Endothelial cell of umbilical vein (primary cell): ENCODE data around the gene ALDH1L2. TPM values are rescaled to one million over a fixed set of nuclear protein-coding genes. Genes with fewer than 3 reads are reported as not detected.

Experiments
- BruUV-seq: library from RNA; stranded (reverse); fragments of 400-500 nt; replicated peaks from 2 replicates; lab custom pipeline; 2021; lab: Mats Ljungman, UMichigan
- CTCF ChIA-PET: fragments of 300-600, 350-600 bp; sonication (Branson Sonifier 250); formaldehyde crosslinking; loops from one replicate; lab custom pipeline; 2021; ENCODE audit warnings: antibody characterized with exemption, inconsistent platforms; lab: Charles Lee
- POLR2A ChIA-PET: fragments of 300-600, 350-600 bp; sonication (Branson Sonifier 250); formaldehyde crosslinking; loops from one replicate; lab custom pipeline; 2021; ENCODE audit warnings: antibody characterized with exemption, inconsistent platforms; lab: Charles Lee
- DNase-seq: peaks from one replicate; pipeline ENCODE4 v3.0.0-alpha.2; 2011; ENCODE audit warnings: low read depth, low spot score
- FAIRE-seq: peaks from 2 replicates; lab custom pipeline; 2011; peaks lifted over from hg19 to GRCh38; lab: Jason Lieb, UNC
- H2AFZ ChIP-seq: 2 replicates; pipeline ENCODE4 v1.6.0; 2012; ENCODE audit warnings: low read depth, low read length, control low read depth, inconsistent platforms
- H3K27ac ChIP-seq: 2 replicates; pipeline ENCODE4 v1.5.1; 2011; ENCODE audit warnings: low read depth, mild to moderate bottlenecking, control low read depth, low read length, moderate library complexity; ENCODE audit not compliant: insufficient read depth
- H3K27me3 ChIP-seq, 2 experiments: 2 replicates each; pipeline versions ENCODE4 v1.6.0 to v1.6.1; 2011; ENCODE audit warnings: low read length in 2 of 2, mixed read lengths in 1 of 2; ENCODE audit not compliant: control insufficient read depth in 2 of 2, insufficient read depth in 2 of 2
- H3K36me3 ChIP-seq, 2 experiments: 2 replicates in 1 of 2; 3 replicates in 1 of 2; pipeline ENCODE4 v1.5.1; 2011; ENCODE audit warnings: low read length in 2 of 2, mild to moderate bottlenecking in 1 of 2, moderate library complexity in 1 of 2; ENCODE audit not compliant: control insufficient read depth in 2 of 2, insufficient read depth in 2 of 2; ENCODE audit errors: extremely low read depth in 1 of 2
- H3K4me1 ChIP-seq: 3 replicates; pipeline ENCODE4 v1.5.1; 2011; ENCODE audit warnings: mild to moderate bottlenecking, low read length; ENCODE audit not compliant: control insufficient read depth, insufficient read depth; ENCODE audit errors: extremely low read depth
- H3K4me2 ChIP-seq: 2 replicates; pipeline ENCODE4 v1.6.1; 2011; ENCODE audit warnings: low read length, control low read depth, mixed read lengths; ENCODE audit not compliant: insufficient read depth
- H3K4me3 ChIP-seq, 3 experiments: fragments of 200-600 bp in 1 of 3; sonication (generic), shearing (Covaris generic) in 1 of 3; replicated peaks in 1 of 3; 2 replicates each; pipeline ENCODE4 v1.5.1; 2011 to 2016; ENCODE audit warnings: control low read depth in 3 of 3, low read length in 3 of 3, mild to moderate bottlenecking in 2 of 3, inconsistent platforms in 1 of 3, low read depth in 1 of 3, moderate library complexity in 1 of 3; ENCODE audit not compliant: insufficient read depth in 1 of 3
- H3K79me2 ChIP-seq: 2 replicates; pipeline ENCODE4 v1.6.0; 2012; ENCODE audit warnings: low read length, inconsistent platforms; ENCODE audit not compliant: control insufficient read depth, insufficient read depth
- H3K9ac ChIP-seq: replicated peaks from 2 replicates; pipeline ENCODE3; 2011; ENCODE audit warnings: low read length, control low read depth; ENCODE audit not compliant: insufficient read depth; ENCODE audit errors: extremely low read depth
- H3K9me1 ChIP-seq: replicated peaks from 3 replicates; pipeline ENCODE4 v1.6.0; 2011; ENCODE audit warnings: mild to moderate bottlenecking, low read length; ENCODE audit not compliant: control insufficient read depth, insufficient read depth; ENCODE audit errors: extremely low read depth
- H3K9me3 ChIP-seq: replicated peaks from 2 replicates; pipeline ENCODE4 v1.5.1; 2012; ENCODE audit warnings: low read length, inconsistent platforms; ENCODE audit not compliant: control insufficient read depth, insufficient read depth
- H4K20me1 ChIP-seq: replicated peaks from 2 replicates; pipeline ENCODE3; 2011; ENCODE audit warnings: mild to moderate bottlenecking, low read length; ENCODE audit not compliant: control insufficient read depth, insufficient read depth; ENCODE audit errors: extremely low read depth
- EZH2 ChIP-seq: IDR thresholded peaks from 2 replicates; pipeline ENCODE4 v1.6.1; 2012; ENCODE audit warnings: borderline replicate concordance, low read depth, mild to moderate bottlenecking, moderate library complexity, low read length, inconsistent platforms; ENCODE audit not compliant: severe bottlenecking
- FOS ChIP-seq: IDR thresholded peaks from 2 replicates; pipeline ENCODE4 v1.6.1; 2011; ENCODE audit warnings: mild to moderate bottlenecking, low read length, moderate library complexity, borderline replicate concordance; ENCODE audit not compliant: insufficient read depth
- GATA2 ChIP-seq: IDR thresholded peaks from 2 replicates; pipeline ENCODE4 v1.7.0; 2011; ENCODE audit warnings: low read depth, mild to moderate bottlenecking, moderate library complexity, mixed read lengths, low read length; ENCODE audit not compliant: insufficient read length, insufficient read depth
- JUN ChIP-seq: IDR thresholded peaks from 2 replicates; pipeline ENCODE4 v1.6.1; 2011; ENCODE audit warnings: borderline replicate concordance, low read depth; ENCODE audit not compliant: insufficient read length, insufficient read depth
- MYC ChIP-seq: IDR thresholded peaks from one replicate; pipeline ENCODE4 v1.6.1; 2011; ENCODE audit warnings: mild to moderate bottlenecking, low read depth, low read length
- POLR2A ChIP-seq: IDR thresholded peaks from 2 replicates; pipeline ENCODE4 v1.6.1; 2012; ENCODE audit warnings: low read depth, mild to moderate bottlenecking, control low read depth, low read length
- POLR2AphosphoS5 ChIP-seq: IDR thresholded peaks from 2 replicates; pipeline ENCODE4 v1.6.1; 2012; ENCODE audit warnings: low read depth, mild to moderate bottlenecking, control low read depth, low read length, moderate library complexity; ENCODE audit not compliant: insufficient read depth
- dilution Hi-C: fragments of 300-500 bp; cut with MboI; formaldehyde crosslinking; loops from one replicate; pipeline ENCODE4 v1.15.0; 2019; ENCODE audit warnings: low sequenced_read_pairs; ENCODE audit not compliant: extremely low pct_ligation_motif_present
- intact Hi-C: fragments of 100-400 bp; cut with micrococcal nuclease; formaldehyde crosslinking; loops from one replicate; pipeline ENCODE4 v1.10.0; 2022
- polyA plus RNA-seq, 4 experiments: library from polyadenylated mRNA; depleted of rRNA in 3 of 4; stranded (reverse) in 3 of 4; unstranded in 1 of 4; fragments of >200 nt; gene quantifications; 2 replicates each; pipeline versions ENCODE4 v1.2.1 to v1.2.3, GENCODE V29; 2011 to 2012; ENCODE audit warnings: missing spikeins in 1 of 4
- total RNA-seq: library from RNA; stranded (reverse); gene quantifications from 2 replicates; pipeline ENCODE4 v1.2.3, GENCODE V29; 2021
- TF ChIP-seq, protein P1 (sequence below), 2 donors: IDR thresholded peaks; 1 replicate in 1 of 2; 2 replicates in 1 of 2; pipeline ENCODE4 v1.5.1; 2011; ENCODE audit warnings: low read length in 2 of 2, mild to moderate bottlenecking in 2 of 2, moderate library complexity in 2 of 2, control low read depth in 1 of 2, inconsistent platforms in 1 of 2, low read depth in 1 of 2; ENCODE audit not compliant: insufficient read depth in 1 of 2; ENCODE audit errors: extremely low read depth in 1 of 2
- TF ChIP-seq, protein P2 (sequence below): IDR thresholded peaks from 2 replicates; pipeline ENCODE4 v1.6.1; 2011; ENCODE audit not compliant: insufficient read depth, insufficient read length

Gene ALDH1L2
- total and polyA plus RNA-seq, 2 donors (not counting 3 experiments of a cell fraction or from before 2014, with no cell fraction given) = 1.4 to 2.5 TPM

DNA sequence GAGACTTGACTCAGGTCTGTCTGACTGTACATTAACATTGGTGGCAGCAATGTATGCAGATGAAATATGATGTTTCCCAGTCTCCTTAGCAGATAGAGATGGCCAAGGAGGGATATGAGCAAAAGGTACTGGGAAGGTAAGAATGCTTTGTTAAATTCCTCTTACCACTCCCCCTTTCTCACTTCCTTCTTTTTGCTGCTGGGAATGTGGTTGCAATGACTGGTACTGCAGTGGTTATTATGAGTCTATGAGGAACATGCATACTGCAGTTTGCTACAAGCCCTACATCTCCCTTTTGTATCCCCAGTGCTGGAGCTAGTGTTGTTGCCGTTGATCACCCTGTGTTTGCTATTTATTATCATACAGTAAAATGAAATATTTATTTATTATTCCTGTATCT is 35.9 kb downstream of the ALDH1L2 start:
- FAIRE-seq (no peak), DNase-seq (no peak)
- no peaks in the 10 kb centered on the region for H3K9me3 ChIP-seq
- H3K9me1 ChIP-seq = no peaks in the 10 kb centered on the region
- H3K4me1 ChIP-seq = no peaks in the 10 kb centered on the region
- H3K79me2 ChIP-seq = no peaks in the 10 kb centered on the region
- ChIA-PET POLR2A (no interaction called here), CTCF (no interaction called here)
- no peak overlapping the region for H3K27ac ChIP-seq
- BruUV-seq = no TSS peak
- H3K9ac ChIP-seq = no peak overlapping the region
- H3K36me3 ChIP-seq = no peaks in the 10 kb centered on the region
- no peak overlapping the region for H3K4me2 ChIP-seq
- dilution Hi-C loops (no loop called here), intact Hi-C loops (no loop called here)
- no peak overlapping the region for H2AFZ ChIP-seq
- no peaks in the 10 kb centered on the region for H3K27me3 ChIP-seq
- no peaks in the 10 kb centered on the region for H4K20me1 ChIP-seq
- TF ChIP-seq JUN (no peak), EZH2 (no peak), FOS (no peak), GATA2 (no peak), POLR2A (no peak), POLR2AphosphoS5 (no peak), MYC (no peak)
- TF ChIP-seq, protein P1, sequence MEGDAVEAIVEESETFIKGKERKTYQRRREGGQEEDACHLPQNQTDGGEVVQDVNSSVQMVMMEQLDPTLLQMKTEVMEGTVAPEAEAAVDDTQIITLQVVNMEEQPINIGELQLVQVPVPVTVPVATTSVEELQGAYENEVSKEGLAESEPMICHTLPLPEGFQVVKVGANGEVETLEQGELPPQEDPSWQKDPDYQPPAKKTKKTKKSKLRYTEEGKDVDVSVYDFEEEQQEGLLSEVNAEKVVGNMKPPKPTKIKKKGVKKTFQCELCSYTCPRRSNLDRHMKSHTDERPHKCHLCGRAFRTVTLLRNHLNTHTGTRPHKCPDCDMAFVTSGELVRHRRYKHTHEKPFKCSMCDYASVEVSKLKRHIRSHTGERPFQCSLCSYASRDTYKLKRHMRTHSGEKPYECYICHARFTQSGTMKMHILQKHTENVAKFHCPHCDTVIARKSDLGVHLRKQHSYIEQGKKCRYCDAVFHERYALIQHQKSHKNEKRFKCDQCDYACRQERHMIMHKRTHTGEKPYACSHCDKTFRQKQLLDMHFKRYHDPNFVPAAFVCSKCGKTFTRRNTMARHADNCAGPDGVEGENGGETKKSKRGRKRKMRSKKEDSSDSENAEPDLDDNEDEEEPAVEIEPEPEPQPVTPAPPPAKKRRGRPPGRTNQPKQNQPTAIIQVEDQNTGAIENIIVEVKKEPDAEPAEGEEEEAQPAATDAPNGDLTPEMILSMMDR (IDR thresholded peaks at IDR 0.05; ENCODE audit: extremely low read depth in 1 of 2, insufficient read depth in 1 of 2, low read depth in 1 of 2, low read length in 2 of 2) = no peak
- TF ChIP-seq, protein P2, sequence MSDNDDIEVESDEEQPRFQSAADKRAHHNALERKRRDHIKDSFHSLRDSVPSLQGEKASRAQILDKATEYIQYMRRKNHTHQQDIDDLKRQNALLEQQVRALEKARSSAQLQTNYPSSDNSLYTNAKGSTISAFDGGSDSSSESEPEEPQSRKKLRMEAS = no peak
- H3K4me3 ChIP-seq = no peak overlapping the region
